Measurements from ENCODE around the gene KRTAP6-1. TPM values are rescaled to one million over a fixed set of nuclear protein-coding genes. Genes with fewer than 3 reads are reported as not detected.

The KRTAP6-1 gene
- total RNA-seq, 2 experiments from 2014 or later, result not detected

Other genes starting within 250 kb of the KRTAP6-1 start
- gene KRTAP13-2, start 241.7 kb downstream of the KRTAP6-1 start, total RNA-seq, result not detected
- not detected for gene KRTAP13-1, start 217.9 kb downstream of the KRTAP6-1 start, total RNA-seq
- not detected for gene KRTAP13-3, start 188.0 kb downstream of the KRTAP6-1 start, total RNA-seq
- gene KRTAP13-4, start 183.7 kb downstream of the KRTAP6-1 start, total RNA-seq, result not detected
- gene KRTAP15-1, start 173.7 kb downstream of the KRTAP6-1 start, total RNA-seq, result not detected
- not detected for gene KRTAP19-1, start 133.6 kb downstream of the KRTAP6-1 start, total RNA-seq
- gene KRTAP19-2, start 126.5 kb downstream of the KRTAP6-1 start, total RNA-seq, result not detected
- not detected for gene KRTAP19-3, start 121.9 kb downstream of the KRTAP6-1 start, total RNA-seq
- not detected for gene KRTAP19-4, start 116.8 kb downstream of the KRTAP6-1 start, total RNA-seq
- gene KRTAP19-5, start 111.8 kb downstream of the KRTAP6-1 start, total RNA-seq, result not detected
- gene KRTAP19-6, start 72.1 kb downstream of the KRTAP6-1 start, total RNA-seq, result not detected
- gene KRTAP19-7, start 52.6 kb downstream of the KRTAP6-1 start, total RNA-seq, result not detected
- not detected for gene KRTAP22-2, start 23.5 kb downstream of the KRTAP6-1 start, total RNA-seq
- not detected for gene KRTAP6-3, start 21.5 kb downstream of the KRTAP6-1 start, total RNA-seq
- not detected for gene KRTAP6-2, start 15.0 kb downstream of the KRTAP6-1 start, total RNA-seq
- gene KRTAP22-1, start 12.8 kb downstream of the KRTAP6-1 start, total RNA-seq, result not detected
- not detected for gene KRTAP20-1, start 2.5 kb upstream of the KRTAP6-1 start, total RNA-seq
- gene KRTAP20-4, start 6.7 kb upstream of the KRTAP6-1 start, total RNA-seq, result not detected
- gene KRTAP20-2, start 21.3 kb upstream of the KRTAP6-1 start, total RNA-seq, result not detected
- gene KRTAP20-3, start 28.9 kb upstream of the KRTAP6-1 start, total RNA-seq, result not detected
- gene KRTAP21-3, start 104.8 kb upstream of the KRTAP6-1 start, total RNA-seq, result not detected
- not detected for gene KRTAP21-2, start 133.3 kb upstream of the KRTAP6-1 start, total RNA-seq
- not detected for gene KRTAP21-1, start 141.5 kb upstream of the KRTAP6-1 start, total RNA-seq
- gene KRTAP8-1, start 199.3 kb upstream of the KRTAP6-1 start, total RNA-seq, result not detected
- gene KRTAP7-1, start 215.8 kb upstream of the KRTAP6-1 start, total RNA-seq, result not detected

Data from activated CD4-positive, alpha-beta T cell treated with anti-CD3 and anti-CD28 coated beads, Interleukin-2, amount 10 ng/mL, durations not matched to agents 7 days and 5 days (primary cell).